ENCODE measurements around the gene CCNA2.

GRCh38 chr4:121796283-121796682 lies 27.4 kb downstream of the CCNA2 start:
- TF ChIP-seq CTCF (conservative IDR thresholded peaks at IDR 0.05; ENCODE audit: low read depth, low read length) (no peak), EZH2 (IDR thresholded peaks at IDR 0.05; ENCODE audit: borderline replicate concordance, low read depth, low read length, poor library complexity, severe bottlenecking) (no peak)

Measured in A673 (cell line).